Measurements from ENCODE around the gene PCNT.

GRCh38 chr21:46322351-46323226 lies 1.4 kb upstream of the PCNT start:
- TF ChIP-seq CTCF (IDR thresholded peaks at IDR 0.05): no peak
- TF ChIP-seq ZFX (IDR thresholded peaks at IDR 0.05; ENCODE audit: borderline replicate concordance): no peak

Data from 22Rv1 (cell line).